Stomach (tissue), 9 donors: Measurements from ENCODE around the gene SIM2. TPM values are rescaled to one million over a fixed set of nuclear protein-coding genes. Genes with fewer than 3 reads are reported as not detected.

ENCODE experiments used
- DNase-seq, 2 donors: peaks; one replicate each; pipeline versions ENCODE4 v3.0.0 to v3.0.0-alpha.2; 2013 to 2019
- H3K27ac ChIP-seq, 5 donors: fragments of 200-600 bp in 4 of 5; sonication (generic) in 4 of 5; one replicate each; pipeline ENCODE4 v1.5.1; 2013 to 2019; ENCODE audit warnings: mild to moderate bottlenecking in 1 of 5, moderate library complexity in 1 of 5
- H3K27me3 ChIP-seq, 3 donors: fragments of 200-600 bp; sonication (generic); one replicate each; pipeline ENCODE4 v1.5.1; 2017 to 2019; ENCODE audit warnings: mixed run types in 1 of 3
- H3K36me3 ChIP-seq, 4 donors: fragments of 200-600 bp; sonication (generic); 1 replicate in 3 of 4; 2 replicates in 1 of 4; pipeline ENCODE4 v1.5.1; 2016 to 2019
- H3K4me1 ChIP-seq, 4 donors: fragments of 200-600 bp; sonication (generic); one replicate each; pipeline ENCODE4 v1.5.1; 2016 to 2019
- H3K4me3 ChIP-seq, 4 donors: fragments of 200-600 bp; sonication (generic) in 3 of 4; one replicate each; pipeline ENCODE4 v1.5.1; 2016 to 2019; ENCODE audit warnings: mild to moderate bottlenecking in 1 of 4
- H3K9me3 ChIP-seq, 4 donors: fragments of 200-600 bp; sonication (generic); one replicate each; pipeline ENCODE4 v1.5.1; 2016 to 2019
- EP300 ChIP-seq: sonication (generic); formaldehyde crosslinking; IDR thresholded peaks from one replicate; pipeline ENCODE4 v1.6.1; 2017; ENCODE audit warnings: antibody characterized with exemption
- POLR2A ChIP-seq, 4 donors: fragments of 450-650 bp; IDR thresholded peaks; one replicate each; pipeline ENCODE4 v1.6.1; 2016; ENCODE audit warnings: antibody characterized with exemption in 4 of 4, control low read depth in 2 of 4, mild to moderate bottlenecking in 1 of 4, moderate library complexity in 1 of 4
- POLR2AphosphoS5 ChIP-seq, 3 donors: sonication (generic); formaldehyde crosslinking; IDR thresholded peaks; one replicate each; pipeline ENCODE4 v1.6.1; 2016; ENCODE audit warnings: antibody characterized with exemption in 3 of 3
- WGBS, 5 donors: extraction: QIAGEN DNeasy Blood & Tissue Kit in 3 of 5; methylation state at CpG; one replicate each; pipeline versions ENCODE4 v1.1.5 to v1.1.7; 2013 to 2018; 5-methylcytosine and 5-hydroxymethylcytosine counted together
- intact Hi-C: fragments of 100-400 bp; cut with DNase I; formaldehyde crosslinking; loops from one replicate; pipeline ENCODE4 v1.15.1; 2023; ENCODE audit warnings: low total_unique reads
- polyA plus RNA-seq, 3 donors: library from polyadenylated mRNA; stranded (reverse); fragments of 200-250 nt; gene quantifications; one replicate each; pipeline ENCODE4 v1.2.3, GENCODE V29; 2013
- total RNA-seq, 5 donors: library from RNA; depleted of rRNA; stranded (reverse); fragments of >200 nt; gene quantifications; one replicate each; pipeline versions ENCODE4 v1.1.0 to v1.2.3, GENCODE V29; 2014 to 2016
- TF ChIP-seq, protein P1 (sequence below), 7 experiments: fragments of 450-650 bp in 4 of 7; fragments of 200-600 bp in 3 of 7; sonication (generic) in 3 of 7; IDR thresholded peaks; one replicate each; pipeline ENCODE4 v1.5.1; 2016 to 2019; ENCODE audit warnings: antibody characterized with exemption in 7 of 7, control low read depth in 2 of 7, mild to moderate bottlenecking in 1 of 7
- donor health status: healthy with polysubstance abuse.
- donor health status: Bipolar disorder and iron deficiency.
- donor health status: healthy.

Gene SIM2
- total and polyA plus RNA-seq, 8 donors: 3.3 to 28.3 (median 14.0) TPM; not detected in 1

GRCh38 chr21:36692835-36693488 lies 6.0 kb upstream of the SIM2 start:
- Histone ChIP-seq H3K36me3 (no peaks in the 10 kb centered on the region), H3K9me3 (peaks cover 0 to 4% (median 0%) of the 10 kb centered on the region in 4 donors), H3K4me3 (peak overlapping the region; percentile 36 to 54 (median 42)), H3K4me1 (peaks cover 16 to 64% (median 34%) of the 10 kb centered on the region in 4 donors), H3K27ac (peak overlapping the region; percentile 5 to 89 (median 44)), H3K27me3 (peaks cover 26 to 96% (median 72%) of the 10 kb centered on the region in 3 donors)
- DNase-seq: peak in 1 of 2 donors; percentile 72
- TF ChIP-seq, protein P1, sequence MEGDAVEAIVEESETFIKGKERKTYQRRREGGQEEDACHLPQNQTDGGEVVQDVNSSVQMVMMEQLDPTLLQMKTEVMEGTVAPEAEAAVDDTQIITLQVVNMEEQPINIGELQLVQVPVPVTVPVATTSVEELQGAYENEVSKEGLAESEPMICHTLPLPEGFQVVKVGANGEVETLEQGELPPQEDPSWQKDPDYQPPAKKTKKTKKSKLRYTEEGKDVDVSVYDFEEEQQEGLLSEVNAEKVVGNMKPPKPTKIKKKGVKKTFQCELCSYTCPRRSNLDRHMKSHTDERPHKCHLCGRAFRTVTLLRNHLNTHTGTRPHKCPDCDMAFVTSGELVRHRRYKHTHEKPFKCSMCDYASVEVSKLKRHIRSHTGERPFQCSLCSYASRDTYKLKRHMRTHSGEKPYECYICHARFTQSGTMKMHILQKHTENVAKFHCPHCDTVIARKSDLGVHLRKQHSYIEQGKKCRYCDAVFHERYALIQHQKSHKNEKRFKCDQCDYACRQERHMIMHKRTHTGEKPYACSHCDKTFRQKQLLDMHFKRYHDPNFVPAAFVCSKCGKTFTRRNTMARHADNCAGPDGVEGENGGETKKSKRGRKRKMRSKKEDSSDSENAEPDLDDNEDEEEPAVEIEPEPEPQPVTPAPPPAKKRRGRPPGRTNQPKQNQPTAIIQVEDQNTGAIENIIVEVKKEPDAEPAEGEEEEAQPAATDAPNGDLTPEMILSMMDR (IDR thresholded peaks at IDR 0.05): peak in 3 of 7 experiments; percentile 17 to 59 (median 28)
- no peak for TF ChIP-seq EP300
- intact Hi-C loops: no loop called here
- 3 to 23% (median 8%) methylated on average over 23 to 57 of the region's 57 CpGs for WGBS, 5 donors

- peak overlapping the region; percentile 36 to 54 (median 42) for H3K4me3 ChIP-seq
- TF ChIP-seq POLR2AphosphoS5 (IDR thresholded peaks at IDR 0.05) (no peak), POLR2A (IDR thresholded peaks at IDR 0.05) (no peak), EP300 (no peak)
- TF ChIP-seq, protein P1 (IDR thresholded peaks at IDR 0.05): no peak
- peaks cover 32 to 97% (median 75%) of the 10 kb centered on the region in 3 donors for H3K27me3 ChIP-seq
- DNase-seq: peak in 1 of 2 donors; percentile 30
- H3K36me3 ChIP-seq: no peaks in the 10 kb centered on the region
- intact Hi-C loops: no loop called here
- peaks cover 0 to under 1% (median 0%) of the 10 kb centered on the region in 4 donors for H3K9me3 ChIP-seq
- peak overlapping the region in 4 of 5 donors; percentile 37 to 89 (median 66) for H3K27ac ChIP-seq
- peaks cover 22 to 70% (median 40%) of the 10 kb centered on the region in 4 donors for H3K4me1 ChIP-seq
- WGBS, 5 donors: 13 to 29% (median 28%) methylated on average over 24 to 40 of the region's 40 CpGs
Observed at GRCh38 chr21:36693489-36694030, 5.4 kb upstream of the SIM2 start.

DNA sequence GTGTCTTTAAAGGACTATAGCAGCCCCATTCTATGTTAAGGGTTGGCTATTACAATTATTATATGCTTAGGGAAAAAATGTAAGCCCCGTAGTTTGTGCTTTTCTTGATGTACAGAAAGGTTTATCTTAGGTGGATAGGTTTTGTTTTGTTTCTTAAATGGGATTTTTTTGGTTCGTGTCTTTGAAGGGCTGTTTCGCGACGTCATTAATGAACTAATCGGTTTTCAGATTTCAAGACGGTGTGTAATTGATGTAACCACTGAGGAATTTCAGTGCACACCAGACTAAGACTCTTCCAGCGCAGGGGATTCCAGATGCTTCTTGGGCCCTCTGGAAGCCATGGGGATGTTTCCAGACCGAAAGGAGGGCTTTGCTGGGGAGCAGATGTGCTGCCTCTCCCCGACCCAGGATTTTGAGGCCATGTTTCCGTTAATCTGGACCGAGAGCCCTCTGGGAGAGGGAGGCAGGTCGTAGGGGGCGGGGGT lies 4.8 kb upstream of the SIM2 start:
- intact Hi-C loops: no loop called here
- TF ChIP-seq EP300 (no peak), POLR2AphosphoS5 (IDR thresholded peaks at IDR 0.05) (no peak), POLR2A (IDR thresholded peaks at IDR 0.05) (no peak)
- TF ChIP-seq, protein P1 (IDR thresholded peaks at IDR 0.05): no peak
- Histone ChIP-seq H3K4me3 (peak overlapping the region in 1 of 4 donors; percentile 54), H3K36me3 (no peaks in the 10 kb centered on the region), H3K27ac (peak overlapping the region in 2 of 5 donors; percentile 88 to 89), H3K27me3 (peaks cover 35 to 100% (median 80%) of the 10 kb centered on the region in 3 donors), H3K4me1 (peaks cover 27 to 75% (median 45%) of the 10 kb centered on the region in 4 donors), H3K9me3 (no peaks in the 10 kb centered on the region)
- peak in 1 of 2 donors; percentile 35 for DNase-seq
- WGBS, 5 donors: 32 to 54% (median 40%) methylated on average over 10 to 14 of the region's 14 CpGs

DNA sequence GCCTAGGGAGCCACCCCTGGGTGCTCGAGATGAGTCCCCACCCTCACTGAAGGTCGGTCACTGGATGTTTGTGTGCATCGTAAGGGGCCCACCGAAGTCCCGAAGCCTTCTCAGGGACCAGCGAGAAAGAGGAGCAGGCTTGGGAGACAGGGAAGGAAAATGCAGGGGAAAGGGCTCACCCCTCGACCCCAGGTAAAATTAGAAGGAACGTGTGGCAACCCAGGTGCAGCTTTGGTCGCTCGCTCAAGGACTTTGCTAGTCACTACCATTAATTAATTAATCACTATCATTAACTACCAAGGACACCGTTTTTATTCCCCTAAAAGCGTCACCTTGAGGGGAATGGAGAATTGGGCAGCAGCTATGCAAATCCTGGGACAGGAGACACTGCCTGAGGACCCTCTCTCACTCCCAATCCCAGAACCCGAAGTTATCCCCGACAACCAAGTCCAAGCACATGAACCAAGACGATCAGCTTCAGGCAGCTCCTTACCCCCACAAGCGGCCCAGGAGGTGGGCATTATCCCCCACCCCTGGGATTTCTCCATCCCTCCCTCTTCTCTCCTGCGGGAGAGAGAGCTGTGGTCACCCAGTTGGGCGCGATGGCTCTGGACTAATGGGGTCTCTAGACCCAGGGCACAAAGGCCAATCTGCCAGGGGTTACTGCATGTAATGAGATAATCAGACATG lies 4.2 kb upstream of the SIM2 start:
- Histone ChIP-seq H3K27me3 (peaks cover 35 to 100% (median 87%) of the 10 kb centered on the region in 3 donors), H3K36me3 (no peaks in the 10 kb centered on the region), H3K4me1 (peaks cover 34 to 81% (median 52%) of the 10 kb centered on the region in 4 donors), H3K27ac (peak overlapping the region in 2 of 5 donors; percentile 88 to 89), H3K4me3 (peak overlapping the region in 1 of 4 donors; percentile 15), H3K9me3 (no peaks in the 10 kb centered on the region)
- DNase-seq: no peak
- intact Hi-C loops: no loop called here
- TF ChIP-seq, protein P1 (IDR thresholded peaks at IDR 0.05): no peak
- TF ChIP-seq POLR2AphosphoS5 (IDR thresholded peaks at IDR 0.05) (no peak), POLR2A (IDR thresholded peaks at IDR 0.05) (no peak), EP300 (no peak)
- 33 to 65% (median 39%) methylated on average over 16 to 19 of the region's 19 CpGs for WGBS, 5 donors
